B cell (primary cell): ENCODE measurements around the gene TLR5.

Source experiments
- EZH2 ChIP-seq: IDR thresholded peaks from 2 replicates; pipeline ENCODE4 v1.6.1; 2012; ENCODE audit warnings: borderline replicate concordance, low read depth, mild to moderate bottlenecking, moderate library complexity, low read length; ENCODE audit not compliant: insufficient read depth, poor library complexity, severe bottlenecking
- TF ChIP-seq, protein P1 (sequence below): fragments of 200-600 bp; IDR thresholded peaks from one replicate; pipeline ENCODE4 v1.8.0; 2022; ENCODE audit warnings: antibody characterized with exemption, mild to moderate bottlenecking

DNA sequence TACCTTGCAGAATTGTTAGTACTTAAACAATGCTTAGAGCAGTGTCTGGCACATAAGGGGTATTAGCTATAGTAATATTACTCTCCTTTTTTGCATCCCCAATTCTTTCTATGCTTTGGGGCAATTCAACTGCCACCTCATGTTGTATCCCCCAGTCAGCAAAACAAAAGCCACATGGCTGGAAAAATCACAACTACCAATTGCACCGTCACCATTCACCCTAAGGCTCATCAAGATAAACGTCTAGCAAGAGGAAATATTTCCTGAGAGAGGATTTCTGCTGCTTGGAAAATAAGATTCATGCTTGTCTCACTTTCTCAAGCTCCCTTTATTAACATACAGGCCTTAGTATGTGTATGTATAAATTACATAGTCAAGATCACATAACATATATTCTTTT is 12.1 kb upstream of the TLR5 start:
- TF ChIP-seq, protein P1, sequence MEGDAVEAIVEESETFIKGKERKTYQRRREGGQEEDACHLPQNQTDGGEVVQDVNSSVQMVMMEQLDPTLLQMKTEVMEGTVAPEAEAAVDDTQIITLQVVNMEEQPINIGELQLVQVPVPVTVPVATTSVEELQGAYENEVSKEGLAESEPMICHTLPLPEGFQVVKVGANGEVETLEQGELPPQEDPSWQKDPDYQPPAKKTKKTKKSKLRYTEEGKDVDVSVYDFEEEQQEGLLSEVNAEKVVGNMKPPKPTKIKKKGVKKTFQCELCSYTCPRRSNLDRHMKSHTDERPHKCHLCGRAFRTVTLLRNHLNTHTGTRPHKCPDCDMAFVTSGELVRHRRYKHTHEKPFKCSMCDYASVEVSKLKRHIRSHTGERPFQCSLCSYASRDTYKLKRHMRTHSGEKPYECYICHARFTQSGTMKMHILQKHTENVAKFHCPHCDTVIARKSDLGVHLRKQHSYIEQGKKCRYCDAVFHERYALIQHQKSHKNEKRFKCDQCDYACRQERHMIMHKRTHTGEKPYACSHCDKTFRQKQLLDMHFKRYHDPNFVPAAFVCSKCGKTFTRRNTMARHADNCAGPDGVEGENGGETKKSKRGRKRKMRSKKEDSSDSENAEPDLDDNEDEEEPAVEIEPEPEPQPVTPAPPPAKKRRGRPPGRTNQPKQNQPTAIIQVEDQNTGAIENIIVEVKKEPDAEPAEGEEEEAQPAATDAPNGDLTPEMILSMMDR, result no peak
- no peak for TF ChIP-seq EZH2
